GM12873 (cell line): ENCODE results near the gene FAT4.

ENCODE experiments used
- CTCF ChIP-seq: IDR thresholded peaks from 2 replicates; pipeline ENCODE4 v1.5.1; 2012; ENCODE audit warnings: low read depth, mild to moderate bottlenecking, moderate library complexity, low read length, control low read depth; ENCODE audit not compliant: insufficient read depth; ENCODE audit errors: missing control alignments

Gene FAT4

GRCh38 chr4:125317525-125317877, 2.7 kb downstream of the FAT4 start:
- TF ChIP-seq CTCF, result peak; percentile 37

DNA sequence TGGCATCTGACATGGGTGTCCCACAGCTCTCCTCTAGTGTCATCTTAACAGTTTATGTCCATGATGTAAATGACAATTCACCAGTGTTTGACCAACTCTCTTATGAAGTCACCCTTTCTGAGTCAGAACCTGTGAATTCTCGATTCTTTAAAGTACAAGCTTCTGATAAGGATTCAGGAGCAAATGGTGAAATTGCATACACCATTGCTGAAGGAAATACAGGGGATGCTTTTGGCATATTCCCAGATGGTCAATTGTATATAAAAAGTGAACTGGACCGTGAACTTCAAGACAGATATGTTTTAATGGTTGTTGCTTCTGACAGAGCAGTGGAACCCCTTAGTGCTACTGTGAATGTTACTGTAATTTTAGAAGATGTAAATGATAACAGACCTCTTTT, 4.6 kb downstream of the FAT4 start:
- TF ChIP-seq CTCF, result no peak

DNA sequence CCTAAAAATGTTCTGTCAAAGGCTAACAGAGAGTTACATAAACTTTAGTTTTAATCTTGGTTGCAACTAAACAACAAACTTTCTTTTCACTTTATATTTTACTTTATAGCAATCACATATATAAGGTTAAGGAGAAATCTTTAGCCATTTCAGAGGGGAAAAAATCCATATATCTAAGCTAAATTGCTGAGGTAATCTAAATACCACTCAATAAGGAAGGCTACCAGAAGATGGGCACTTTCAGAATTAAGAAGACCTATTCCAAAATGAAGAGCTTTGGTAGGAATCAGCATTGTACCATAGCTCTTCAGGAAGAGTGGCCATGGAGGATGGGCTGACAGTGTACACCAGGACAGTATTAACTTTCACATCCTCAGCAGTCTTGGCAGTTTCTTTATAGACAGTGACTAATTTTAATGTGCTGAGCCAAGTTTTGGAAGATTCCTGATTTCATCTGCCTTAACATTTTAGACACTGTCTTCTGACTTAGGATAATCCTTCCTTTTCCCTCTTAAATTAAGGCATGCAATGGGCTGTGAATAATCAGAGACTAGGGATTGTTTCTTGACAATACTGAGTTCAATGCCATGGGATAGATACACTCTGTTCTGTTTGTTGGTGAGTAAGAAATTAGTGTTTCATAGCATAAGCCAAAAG, 7.1 kb downstream of the FAT4 start:
- no peak for TF ChIP-seq CTCF

GRCh38 chr4:125322366-125322730, 7.6 kb downstream of the FAT4 start:
- TF ChIP-seq CTCF, result no peak

GRCh38 chr4:125323654-125324053, 8.9 kb downstream of the FAT4 start:
- TF ChIP-seq CTCF, result no peak

GRCh38 chr4:125325733-125326132, 11.0 kb downstream of the FAT4 start:
- no peak for TF ChIP-seq CTCF

- TF ChIP-seq CTCF, result no peak
Measured at GRCh38 chr4:125331116-125331515, 16.4 kb downstream of the FAT4 start.
